ENCODE data around the gene TUFM.
"Not testable (repeated sequence)": the region's sequence is repeated elsewhere in the genome, so short reads cannot be mapped to it uniquely, and the experiment has no call there.

Gene TUFM

DNA sequence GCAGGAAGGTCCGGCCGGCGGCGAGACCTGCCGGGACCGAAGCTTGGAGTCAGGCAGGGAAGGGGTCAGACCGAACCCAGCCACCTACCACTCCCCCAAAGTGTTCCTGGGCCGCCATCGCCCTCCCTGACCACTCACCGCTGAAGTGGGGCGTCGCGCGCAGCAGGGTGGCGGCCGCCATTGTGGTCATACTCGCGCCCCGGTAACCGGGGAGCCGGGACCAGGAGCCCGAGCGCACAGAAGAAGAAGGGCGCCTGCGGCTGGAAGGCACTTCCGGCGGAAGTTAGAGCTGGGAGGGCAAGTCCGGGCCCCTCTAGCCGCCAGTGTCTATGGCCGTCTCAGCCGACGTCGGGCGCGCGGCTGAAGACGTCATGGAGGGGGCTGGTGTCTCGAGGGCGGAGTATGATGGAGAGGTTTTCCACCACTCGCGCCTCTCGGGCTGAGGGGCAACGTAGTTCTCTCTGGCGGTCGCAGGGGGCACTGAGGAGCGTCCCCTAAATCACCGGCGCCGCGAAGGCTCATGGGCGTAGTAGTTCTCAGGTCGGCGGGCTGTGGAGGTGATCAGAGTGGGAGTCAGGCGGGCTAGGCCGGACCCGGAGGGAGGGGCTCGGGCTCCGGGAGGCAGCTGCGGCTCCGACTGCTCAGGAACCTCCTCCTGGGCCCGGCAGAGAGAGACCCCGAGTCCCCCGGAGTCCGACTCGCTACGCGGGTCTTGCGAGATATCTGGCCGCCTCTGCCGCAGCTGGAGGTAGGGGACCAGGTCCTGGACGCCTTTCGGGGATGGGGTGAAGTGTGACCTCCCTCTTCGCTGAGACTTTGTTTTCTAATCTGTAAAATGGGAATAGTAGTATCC lies at the start of gene TUFM:
Gene TUFM (minus strand): TSS at position 269 of the 853 bp plus-strand sequence. CDS start 79 bp downstream, at position 190.
- peak; percentile 99 for DNase-seq

DNA sequence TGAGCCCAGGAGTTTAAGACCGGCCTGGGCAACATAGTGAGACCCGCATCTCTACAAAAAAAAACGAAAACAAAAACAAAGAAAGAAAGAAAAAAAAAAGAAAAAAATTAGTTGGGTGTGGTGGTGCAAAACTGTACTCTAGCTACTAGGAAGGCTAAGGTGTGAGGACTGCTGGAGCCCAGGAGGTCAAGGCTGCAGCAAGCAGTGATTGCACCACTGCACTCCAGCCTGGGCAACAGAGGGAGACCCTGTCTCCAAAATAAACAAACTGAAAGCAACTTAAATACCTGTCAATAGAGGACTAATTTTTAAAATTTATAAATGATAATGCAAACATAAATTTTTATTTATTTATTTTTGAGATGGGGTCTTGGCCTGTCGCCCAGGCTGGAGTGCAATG lies 49.5 kb upstream of the TUFM start:
- DNase-seq: no peak

GRCh38 chr16:28893291-28893690 lies 47.1 kb upstream of the TUFM start:
- no peak for DNase-seq

GRCh38 chr16:28891964-28892890 lies 46.1 kb upstream of the TUFM start:
- no peak for DNase-seq

GRCh38 chr16:28890355-28890754 lies 44.2 kb upstream of the TUFM start:
- DNase-seq: not testable (repeated sequence)

DNA sequence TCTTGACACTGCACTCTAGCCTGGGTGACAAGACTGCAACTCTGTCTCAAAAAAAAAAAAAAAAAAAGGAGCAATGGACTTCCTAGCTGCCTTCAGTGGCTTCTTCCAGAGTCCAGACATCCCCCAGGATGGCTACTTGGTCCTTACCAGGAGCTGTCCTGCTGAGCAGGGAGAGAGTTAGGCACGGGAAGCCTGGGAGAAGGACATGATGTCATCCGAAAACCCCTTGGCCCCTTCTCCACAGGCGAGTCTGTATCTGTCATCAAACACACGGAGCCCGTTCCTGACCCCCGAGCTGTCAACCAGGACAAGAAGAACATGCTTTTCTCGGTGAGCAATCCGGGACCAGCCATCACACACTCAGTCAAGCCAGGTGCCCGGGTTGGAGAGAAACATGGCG lies 40.8 kb upstream of the TUFM start:
- no peak for DNase-seq

GRCh38 chr16:28884045-28884444 lies 37.9 kb upstream of the TUFM start:
- DNase-seq: no peak

DNA sequence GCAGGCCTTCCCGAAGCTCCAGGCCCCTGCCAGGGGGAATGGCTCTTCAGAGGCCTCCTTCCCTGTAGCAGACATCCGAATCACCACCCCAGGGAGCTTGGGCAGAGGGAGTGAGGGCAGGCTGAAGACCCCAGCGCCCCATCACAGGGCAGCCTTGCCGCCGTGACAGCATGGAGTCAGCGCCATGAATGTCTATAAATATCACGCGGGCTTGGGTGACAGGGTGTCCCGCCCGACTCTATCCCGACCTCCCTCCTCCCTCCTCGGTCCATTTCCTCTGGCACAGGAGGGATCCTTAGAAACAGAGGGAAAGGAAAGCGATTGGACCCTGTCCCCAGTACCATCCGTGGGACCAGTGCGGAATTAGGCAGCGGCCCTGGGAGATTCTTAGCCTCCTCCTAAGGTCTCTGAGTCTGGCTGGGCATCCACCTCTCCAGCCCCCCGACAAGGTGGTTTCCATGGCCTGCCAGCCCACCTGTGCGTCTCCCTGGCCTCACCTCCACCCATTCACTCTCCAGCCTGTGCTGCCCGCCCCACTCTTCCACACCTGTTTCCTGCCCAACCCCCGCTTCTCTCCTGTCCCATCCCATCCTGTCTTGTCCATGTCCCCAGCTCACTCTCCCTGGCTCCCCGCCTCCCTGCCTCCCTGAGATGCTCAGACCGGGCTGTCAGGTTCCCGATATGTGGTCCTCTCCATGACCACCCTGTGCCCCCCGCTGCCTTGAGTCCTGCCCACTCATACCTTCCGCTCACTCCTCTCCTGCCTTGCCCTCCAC lies 37.3 kb upstream of the TUFM start:
- DNase-seq: no peak

DNA sequence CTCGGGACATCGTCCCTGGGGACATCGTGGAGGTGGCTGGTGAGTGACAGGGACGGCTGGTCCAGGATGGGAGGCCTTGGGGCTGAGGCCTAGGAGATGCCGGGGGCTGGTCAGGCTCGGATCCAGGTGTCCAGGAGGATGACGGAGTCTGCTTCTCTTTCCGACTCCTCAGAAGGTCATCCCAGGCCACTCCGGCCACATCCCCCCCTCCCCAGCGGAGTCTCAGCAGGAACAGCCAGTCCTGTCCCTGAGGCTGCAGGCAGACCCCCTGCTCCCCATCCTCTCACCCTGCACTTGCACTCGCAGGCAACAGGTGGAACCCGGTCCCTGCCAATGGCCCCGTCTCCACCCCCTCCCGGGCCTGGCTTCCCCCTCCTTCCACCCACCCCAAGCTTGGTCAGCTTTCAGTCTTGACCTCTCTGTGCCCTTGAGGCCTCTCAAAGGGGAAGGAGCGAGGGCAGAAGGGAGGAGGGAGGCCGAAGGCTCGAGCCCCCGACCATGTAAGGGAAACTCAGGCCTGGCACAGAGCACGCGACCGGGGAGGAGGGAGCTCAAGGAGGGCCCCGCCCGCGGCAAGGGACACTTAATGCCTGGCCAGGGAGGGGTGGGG lies 36.5 kb upstream of the TUFM start:
- DNase-seq: no peak

- DNase-seq: not testable (repeated sequence)
Observed at GRCh38 chr16:28881565-28881964, 35.4 kb upstream of the TUFM start.

- DNase-seq: no peak
Observed at GRCh38 chr16:28880955-28881354, 34.8 kb upstream of the TUFM start.

- DNase-seq: no peak
Observed at GRCh38 chr16:28880589-28880915, 34.4 kb upstream of the TUFM start.

DNA sequence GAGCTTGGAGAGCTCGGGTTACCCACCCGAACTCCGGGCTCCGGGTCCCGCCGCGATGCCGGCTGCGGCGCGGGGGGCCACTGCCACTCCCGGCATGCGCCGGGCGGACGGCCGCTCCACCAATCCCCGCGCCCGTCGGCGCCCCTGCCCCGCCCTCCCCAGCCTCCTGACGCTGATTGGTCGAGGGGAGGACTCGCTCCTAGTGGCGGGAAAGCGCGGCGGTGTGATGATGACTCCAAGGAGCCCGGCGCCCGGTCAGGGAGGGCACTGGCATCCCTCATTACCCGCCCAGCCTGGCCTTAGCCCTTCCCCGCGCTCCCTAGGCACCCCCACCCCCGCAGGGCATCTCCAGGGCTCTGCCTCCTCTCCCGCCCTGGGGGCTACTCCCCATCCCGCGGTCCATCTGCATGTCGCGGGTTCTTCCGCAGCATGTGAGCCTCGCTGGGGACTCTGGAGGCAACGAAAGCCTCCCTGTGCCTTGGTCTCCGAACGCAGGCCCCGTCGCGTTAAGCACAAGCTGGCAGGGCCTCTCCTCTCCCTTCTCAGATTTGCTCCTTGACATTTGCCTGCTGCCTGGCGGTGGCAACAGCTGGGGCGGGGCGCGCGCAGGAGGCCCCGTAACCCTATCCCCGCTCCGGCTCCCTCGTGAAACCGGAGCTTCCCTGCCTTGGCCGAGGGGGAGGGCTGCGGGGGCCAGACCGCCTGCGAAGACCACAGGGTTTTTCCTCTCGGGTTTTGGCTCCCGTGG lies 33.9 kb upstream of the TUFM start:
- DNase-seq: peak; percentile 77

DNA sequence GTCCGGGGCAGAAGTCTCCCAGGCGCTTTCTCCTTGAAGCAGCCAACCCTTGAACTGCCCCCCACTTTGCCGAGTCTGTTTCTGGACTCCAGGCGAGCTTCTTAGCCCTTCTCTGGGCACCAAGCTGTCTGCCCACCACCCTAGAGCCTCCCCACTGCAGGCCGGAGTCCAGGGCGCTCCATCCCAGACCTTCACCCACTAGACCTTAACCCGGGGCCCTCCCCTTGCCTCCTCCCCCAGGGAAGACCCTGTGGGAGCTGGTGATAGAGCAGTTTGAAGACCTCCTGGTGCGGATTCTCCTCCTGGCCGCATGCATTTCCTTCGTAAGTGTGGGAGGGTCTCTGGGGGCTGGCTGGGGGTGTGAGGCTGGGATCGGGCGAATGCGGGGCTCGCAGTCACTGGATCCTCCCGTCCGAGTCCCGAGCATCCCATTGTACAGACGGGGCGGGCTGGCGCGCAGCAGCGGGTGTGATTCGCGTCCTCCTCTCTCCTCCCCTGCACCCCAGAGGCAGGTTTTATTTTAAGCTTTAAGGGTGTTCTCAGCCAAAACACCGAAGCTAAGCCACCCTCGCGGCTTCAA lies 33.2 kb upstream of the TUFM start:
- DNase-seq: no peak

GRCh38 chr16:28878083-28878926 lies 32.2 kb upstream of the TUFM start, which contains the start of gene ATP2A1:
ATP2A1 (plus strand) TSS chr16:28878488; CDS start chr16:28878672, 184 bp downstream.
- no peak for DNase-seq

DNA sequence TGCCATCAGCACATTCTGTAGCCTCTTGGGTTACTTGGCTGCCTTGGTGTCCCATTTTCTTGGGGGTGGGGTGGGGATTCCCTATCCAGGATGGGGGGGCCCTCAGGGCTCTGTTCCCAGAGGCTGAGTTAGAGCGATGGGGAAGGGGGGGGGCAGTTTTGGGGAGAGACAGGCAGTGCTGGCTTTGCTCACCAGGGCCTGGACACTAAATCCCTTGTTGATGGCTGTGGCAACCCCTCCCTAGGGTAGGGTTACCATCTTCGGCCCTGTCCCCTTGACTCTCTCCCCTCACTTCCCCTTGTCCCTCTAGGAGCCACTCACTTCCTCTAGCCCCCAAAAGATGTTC lies 31.5 kb upstream of the TUFM start:
- DNase-seq: no peak

DNA sequence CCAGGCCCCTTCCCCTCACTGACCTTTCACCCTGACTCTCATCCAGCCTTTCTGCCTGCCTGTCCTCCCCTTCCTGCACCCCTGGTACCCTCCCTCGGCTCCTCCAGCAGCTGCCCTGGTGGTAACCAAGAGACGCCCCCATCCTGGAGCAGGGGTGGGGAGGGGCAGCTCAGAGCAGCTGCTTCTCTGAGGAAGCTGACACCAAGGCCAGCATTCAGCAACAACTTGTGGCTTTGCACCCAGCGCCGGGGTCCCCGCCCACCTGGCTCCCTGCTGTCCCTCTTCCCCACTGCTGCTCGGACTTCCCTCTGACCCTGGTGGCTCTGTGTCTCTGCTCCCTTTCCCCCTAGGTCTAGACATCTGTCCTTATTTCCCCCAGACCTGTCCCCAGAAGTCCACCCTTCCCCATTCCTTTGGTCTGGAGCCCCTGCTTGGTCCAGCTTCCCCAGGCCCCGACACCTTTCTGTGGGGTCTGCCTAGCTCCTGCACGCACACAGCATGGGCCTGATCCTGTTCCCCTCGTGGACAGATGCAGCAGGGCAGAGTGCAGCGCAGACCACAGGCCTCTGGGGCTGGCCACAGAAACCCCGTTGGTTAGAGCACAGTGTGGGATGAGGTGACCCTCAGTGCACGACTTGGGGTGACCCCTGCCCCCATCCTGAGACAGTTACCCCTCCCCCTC lies 31.0 kb upstream of the TUFM start:
- DNase-seq: no peak

GRCh38 chr16:28876019-28876659 lies 30.0 kb upstream of the TUFM start:
- DNase-seq: no peak
